Dedifferentiated amniotic fluid mesenchymal stem cell (primary cell): ENCODE measurements around the gene NHS.

Experiments
- DNase-seq: peaks from one replicate; pipeline ENCODE4 v3.0.0-alpha.2; 2016; ENCODE audit errors: extremely low spot score

Gene NHS

DNA sequence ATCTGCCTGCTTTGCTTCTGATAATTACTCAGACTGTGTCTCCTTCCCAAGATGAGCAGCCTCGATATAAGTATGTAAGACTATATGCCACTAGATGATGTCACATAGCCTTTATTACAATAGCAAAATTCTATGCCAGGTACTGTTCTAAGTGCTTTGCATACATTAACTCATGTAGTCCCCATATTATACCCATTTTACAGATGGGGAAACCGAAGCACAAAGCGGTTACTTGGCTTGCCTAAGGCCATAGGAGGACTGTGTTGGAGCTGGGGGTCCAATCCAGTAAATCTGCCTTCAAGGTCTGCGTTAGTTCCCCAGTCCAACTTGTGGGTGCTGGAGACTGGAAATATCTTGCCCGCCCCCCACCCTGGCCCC lies 361.5 kb downstream of the NHS start:
- DNase-seq: no peak

- DNase-seq: peak; percentile 94
Measured at GRCh38 chrX:17736856-17737709, 362.1 kb downstream of the NHS start, which contains the start of gene SCML1. SCML1 (plus strand) TSS chrX:17737493; CDS start chrX:17744187, 6,694 bp downstream.

DNA sequence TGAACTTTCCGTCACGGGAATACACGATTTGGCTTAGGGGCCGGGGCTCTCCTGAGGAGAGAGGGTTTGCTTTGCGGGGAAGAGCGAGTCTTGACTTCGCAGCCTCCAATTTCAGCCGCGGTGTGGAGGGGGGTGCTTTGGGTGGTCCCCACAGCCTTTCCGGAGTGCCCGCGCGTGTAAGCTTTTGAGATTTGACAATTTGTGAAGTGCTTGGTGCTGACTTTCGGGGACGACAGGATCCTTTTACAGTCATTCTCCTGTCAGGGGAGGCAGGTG lies 362.6 kb downstream of the NHS start:
- DNase-seq: no peak

- no peak for DNase-seq
Measured at GRCh38 chrX:17737986-17738713, 363.1 kb downstream of the NHS start.

GRCh38 chrX:17738737-17739535 lies 363.9 kb downstream of the NHS start:
- no peak for DNase-seq

- no peak for DNase-seq
Measured at GRCh38 chrX:17740137-17741122, 365.4 kb downstream of the NHS start.

DNA sequence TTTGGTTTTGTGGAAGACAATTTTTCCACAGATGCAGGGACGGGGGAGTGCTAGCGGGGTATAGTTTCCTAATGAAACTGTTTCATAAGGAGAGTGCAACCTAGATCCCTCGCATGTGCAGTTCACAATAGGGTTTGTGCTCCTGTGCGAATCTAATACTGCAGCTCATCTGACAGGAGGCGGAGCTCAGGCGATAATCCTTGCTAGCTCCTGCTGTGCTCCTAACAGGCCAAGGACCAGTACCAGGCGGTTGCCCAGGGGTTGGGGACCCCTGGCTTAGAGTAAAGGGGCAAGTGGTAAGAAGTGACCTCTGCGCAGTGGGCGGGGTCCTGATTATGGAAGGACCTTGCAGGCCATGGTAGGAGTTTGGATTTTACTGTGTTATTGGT lies 366.1 kb downstream of the NHS start:
- no peak for DNase-seq

GRCh38 chrX:17743913-17744312 lies 368.9 kb downstream of the NHS start:
- no peak for DNase-seq

GRCh38 chrX:17744896-17745523 lies 370.0 kb downstream of the NHS start:
- no peak for DNase-seq

GRCh38 chrX:17747692-17748091 lies 372.7 kb downstream of the NHS start:
- DNase-seq: no peak

DNA sequence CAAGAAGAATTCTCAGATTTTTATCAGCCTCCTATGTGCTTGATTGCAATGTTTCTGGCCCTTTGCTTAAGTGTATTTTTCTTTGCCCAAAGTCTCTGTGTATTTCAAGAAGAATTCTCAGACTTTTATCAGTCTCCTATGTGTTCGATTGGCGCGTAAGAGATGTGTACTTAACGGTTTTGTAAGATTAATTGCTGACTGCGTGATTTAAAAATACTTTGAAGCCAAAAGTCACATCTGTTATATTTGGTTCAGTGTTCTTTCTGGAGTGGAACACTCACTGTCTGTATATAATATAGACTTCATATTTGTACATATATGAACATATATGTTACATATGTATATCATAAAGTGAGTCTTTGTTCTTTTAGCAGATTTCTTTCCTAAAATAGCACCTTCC lies 373.7 kb downstream of the NHS start:
- no peak for DNase-seq

DNA sequence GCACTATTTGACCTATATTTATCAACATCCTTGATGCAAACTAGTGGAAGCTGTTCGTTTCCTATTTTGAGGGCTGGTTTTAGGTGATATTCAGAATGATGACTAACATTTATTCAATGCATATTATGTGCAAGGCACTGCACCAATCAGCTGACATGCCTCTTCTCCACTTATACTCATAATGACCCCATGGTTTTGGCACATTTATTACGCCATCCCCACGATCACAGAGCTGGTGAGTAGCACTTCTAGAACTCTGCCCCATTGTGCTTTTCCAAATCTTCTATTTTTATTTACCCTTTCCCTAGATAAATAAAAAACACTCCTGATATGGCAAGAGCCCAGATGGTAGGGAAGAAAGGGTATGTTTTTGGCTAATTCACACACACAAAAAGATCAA lies 375.4 kb downstream of the NHS start:
- DNase-seq: no peak

DNA sequence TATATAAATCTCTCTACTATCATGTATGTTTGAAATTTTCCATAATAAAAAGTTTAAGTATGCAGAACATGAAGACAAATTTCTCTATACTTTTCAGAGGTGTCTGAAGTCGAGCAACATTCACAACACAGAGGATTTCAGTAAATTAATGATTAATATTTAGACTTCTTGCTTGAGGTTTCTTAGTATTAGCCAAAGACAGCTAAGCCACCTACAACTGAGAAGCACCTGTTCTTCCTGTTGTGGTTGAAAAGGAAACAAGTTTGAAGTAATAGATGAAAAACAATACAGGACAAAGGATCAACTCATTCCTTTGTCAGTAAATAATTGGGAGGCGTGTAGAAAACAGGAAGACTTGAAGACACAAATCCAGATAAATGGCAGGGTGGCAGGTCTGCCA lies 383.4 kb downstream of the NHS start:
- no peak for DNase-seq

- DNase-seq: no peak
Measured at GRCh38 chrX:17759990-17760389, 385.0 kb downstream of the NHS start.

- no peak for DNase-seq
Measured at GRCh38 chrX:17767734-17768133, 392.7 kb downstream of the NHS start.

DNA sequence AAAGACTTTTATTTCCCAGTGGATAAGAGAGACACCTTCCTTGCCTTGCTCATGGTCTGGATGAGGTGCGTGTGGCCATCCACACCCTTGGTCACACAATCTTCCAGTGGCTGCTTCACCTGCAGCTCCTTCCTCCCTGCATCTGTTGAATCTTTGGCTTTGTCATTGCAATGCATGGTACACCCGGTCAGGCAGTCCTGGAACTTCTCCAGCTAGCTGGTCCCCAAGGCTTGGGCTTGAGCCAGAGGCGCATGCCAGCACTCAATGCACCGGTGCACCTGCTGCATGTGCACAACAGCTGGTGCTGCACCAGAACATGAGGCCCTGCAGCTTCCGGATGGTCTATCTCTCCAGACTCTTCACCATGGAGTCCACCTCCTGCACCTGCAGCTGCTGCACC lies 394.0 kb downstream of the NHS start:
- DNase-seq: no peak

DNA sequence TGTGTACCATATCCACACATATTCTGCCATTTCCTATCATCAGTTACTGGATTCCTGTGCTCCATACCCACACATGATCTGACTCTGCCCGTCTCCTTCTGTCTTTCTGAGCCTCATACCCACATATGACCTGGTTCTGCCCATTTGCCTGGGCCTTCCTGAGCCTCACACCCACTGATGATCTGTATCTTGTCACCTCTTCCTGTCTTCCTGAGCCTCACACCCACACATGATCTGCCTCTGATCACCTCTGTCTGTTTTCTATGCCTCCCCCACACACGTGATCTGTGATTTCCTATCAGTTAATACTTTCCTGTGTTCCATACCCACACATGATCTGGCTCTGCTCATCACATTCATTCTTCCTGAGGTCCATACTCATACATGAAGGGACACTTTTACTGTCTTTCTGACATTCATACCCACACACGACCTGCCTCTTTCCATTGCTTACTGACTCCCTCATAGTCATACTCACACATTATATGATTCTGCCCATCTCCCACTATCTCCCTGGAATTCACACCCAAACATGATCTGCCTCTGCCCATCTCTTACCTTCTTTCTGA lies 394.8 kb downstream of the NHS start:
- no peak for DNase-seq

GRCh38 chrX:17773221-17773876 lies 398.3 kb downstream of the NHS start:
- no peak for DNase-seq

GRCh38 chrX:17774053-17774452 lies 399.1 kb downstream of the NHS start:
- DNase-seq: no peak

DNA sequence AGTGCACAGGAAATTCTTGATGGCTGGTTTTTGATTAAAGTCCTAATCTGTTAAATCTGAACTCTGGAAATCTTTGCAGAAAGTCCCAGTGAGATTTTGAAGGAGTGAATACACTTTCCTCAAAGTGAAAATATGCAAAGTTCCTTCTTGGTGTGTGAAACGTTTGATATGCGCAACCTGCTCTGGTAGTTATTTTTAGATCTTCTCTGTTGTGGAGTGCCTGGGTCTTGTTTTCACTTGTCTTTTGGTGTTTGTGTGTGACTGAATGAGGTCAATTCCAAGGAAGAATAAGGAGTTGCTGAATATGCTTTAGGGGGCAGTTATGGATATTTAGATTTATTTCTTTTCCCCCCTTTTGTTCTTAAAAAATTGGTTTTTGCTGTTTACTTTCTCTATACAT lies 404.0 kb downstream of the NHS start:
- DNase-seq: no peak
